DMS 273 (cell line): ENCODE results near the gene MICOS13.
"Not testable (repeated sequence)": the region's sequence is repeated elsewhere in the genome, so short reads cannot be mapped to it uniquely, and the experiment has no call there.

Experiments
- DNase-seq: peaks from one replicate; lab custom pipeline; 2025; ENCODE audit not compliant: unreplicated experiment; lab: John Stamatoyannopoulos, UW

The MICOS13 gene

GRCh38 chr19:5700455-5701092 lies 20.3 kb upstream of the MICOS13 start:
- DNase-seq = no peak

GRCh38 chr19:5698635-5699422 lies 18.5 kb upstream of the MICOS13 start:
- DNase-seq = no peak

- DNase-seq = peak; percentile 62
Measured at GRCh38 chr19:5697890-5698634, 17.7 kb upstream of the MICOS13 start.

- DNase-seq = peak; percentile 72
Measured at GRCh38 chr19:5697022-5697889, 16.9 kb upstream of the MICOS13 start.

GRCh38 chr19:5696196-5697021 lies 16.1 kb upstream of the MICOS13 start:
- DNase-seq = no peak

- peak; percentile 86 for DNase-seq
Measured at GRCh38 chr19:5695649-5696195, 15.4 kb upstream of the MICOS13 start.

GRCh38 chr19:5694956-5695648 lies 14.8 kb upstream of the MICOS13 start:
- DNase-seq = peak; percentile 49

GRCh38 chr19:5694167-5694955 lies 14.0 kb upstream of the MICOS13 start:
- DNase-seq = no peak

GRCh38 chr19:5693195-5694166 lies 13.2 kb upstream of the MICOS13 start:
- DNase-seq = peak; percentile 81

GRCh38 chr19:5692723-5693194 lies 12.4 kb upstream of the MICOS13 start:
- DNase-seq = peak; percentile 68

GRCh38 chr19:5691822-5692722 lies 11.8 kb upstream of the MICOS13 start:
- peak; percentile 73 for DNase-seq

- DNase-seq = peak; percentile 88
Measured at GRCh38 chr19:5690955-5691821, 10.9 kb upstream of the MICOS13 start.

GRCh38 chr19:5690125-5690954 lies 10.0 kb upstream of the MICOS13 start, which contains the start of gene RPL36:
RPL36 (plus strand) TSS chr19:5690295; CDS start chr19:5690508, 213 bp downstream.
- DNase-seq = peak; percentile 99

GRCh38 chr19:5688262-5688881 lies 8.1 kb upstream of the MICOS13 start:
- DNase-seq = not testable (repeated sequence)
